SK-N-SH (cell line): ENCODE measurements around the gene RPGR. TPM values are rescaled to one million over a fixed set of nuclear protein-coding genes. Genes with fewer than 3 reads are reported as not detected.

ENCODE experiments used
- CTCF ChIA-PET: fragments of 300-600, 350-600 bp; formaldehyde crosslinking; extraction: SDS; loops from one replicate; lab custom pipeline; 2021; lab: Yijun Ruan, JAX
- POLR2A ChIA-PET: fragments of 350-600 bp; sonication (Branson Sonifier 250); formaldehyde crosslinking; extraction: SDS; loops from one replicate; lab custom pipeline; 2020; ENCODE audit warnings: antibody characterized with exemption, inconsistent platforms; lab: Yijun Ruan, JAX
- DNase-seq: peaks from one replicate; pipeline ENCODE4 v3.0.0; 2012
- H2AFZ ChIP-seq: fragments of 200-600 bp; sonication (generic); 2 replicates; pipeline ENCODE4 v1.8.1; 2016; ENCODE audit warnings: antibody characterized with exemption, mild to moderate bottlenecking, low read depth
- H3F3A ChIP-seq: fragments of 200-600 bp; sonication (generic); replicated peaks from 2 replicates; pipeline ENCODE3; 2016; ENCODE audit warnings: antibody characterized with exemption, mild to moderate bottlenecking; ENCODE audit not compliant: insufficient read depth
- H3K27ac ChIP-seq, 2 experiments: fragments of 200-500 bp in 1 of 2; fragments of 200-600 bp in 1 of 2; sonication (Bioruptor generic) in 1 of 2; sonication (generic), shearing (Covaris generic) in 1 of 2; 2 replicates each; pipeline versions ENCODE4 v1.5.1 to v1.6.1; 2014 to 2016; ENCODE audit warnings: low read depth in 2 of 2, inconsistent platforms in 1 of 2, low read length in 1 of 2, mild to moderate bottlenecking in 1 of 2, mixed read lengths in 1 of 2
- H3K27me3 ChIP-seq: fragments of 200-600 bp; sonication (generic), shearing (Covaris generic); 2 replicates; pipeline ENCODE4 v1.6.1; 2016; ENCODE audit warnings: mixed run types; ENCODE audit not compliant: insufficient read depth
- H3K36me3 ChIP-seq, 2 experiments: fragments of 200-500 bp in 1 of 2; fragments of 200-600 bp in 1 of 2; sonication (Bioruptor generic) in 1 of 2; sonication (generic) in 1 of 2; replicated peaks in 1 of 2; 2 replicates each; pipeline versions ENCODE3 to v1.5.1; 2014 to 2016; ENCODE audit warnings: low read length in 1 of 2, mild to moderate bottlenecking in 1 of 2; ENCODE audit not compliant: insufficient read depth in 2 of 2, control insufficient read depth in 1 of 2
- H3K4me1 ChIP-seq, 2 experiments: fragments of 200-500 bp in 1 of 2; fragments of 200-600 bp in 1 of 2; sonication (Bioruptor generic) in 1 of 2; sonication (generic), shearing (Covaris generic) in 1 of 2; 2 replicates each; pipeline versions ENCODE4 v1.5.1 to v1.6.1; 2014 to 2016; ENCODE audit warnings: low read depth in 1 of 2, low read length in 1 of 2, mixed run types in 1 of 2; ENCODE audit not compliant: insufficient read depth in 2 of 2, control insufficient read depth in 1 of 2
- H3K4me2 ChIP-seq: fragments of 200-600 bp; sonication (generic), shearing (Covaris generic); 2 replicates; pipeline ENCODE4 v1.6.1; 2017; ENCODE audit warnings: mixed run types
- H3K4me3 ChIP-seq, 2 experiments: fragments of 200-500 bp in 1 of 2; fragments of 200-600 bp in 1 of 2; sonication (Bioruptor generic) in 1 of 2; sonication (generic), shearing (Covaris generic) in 1 of 2; 2 replicates each; pipeline versions ENCODE4 v1.5.1 to v1.8.1; 2014 to 2016; ENCODE audit warnings: low read depth in 2 of 2, inconsistent platforms in 1 of 2, low read length in 1 of 2, mild to moderate bottlenecking in 1 of 2, mixed read lengths in 1 of 2, moderate library complexity in 1 of 2
- H3K79me2 ChIP-seq: fragments of 200-600 bp; sonication (generic); 2 replicates; pipeline ENCODE4 v1.8.1; 2017; ENCODE audit warnings: mild to moderate bottlenecking; ENCODE audit not compliant: insufficient read depth
- H3K9ac ChIP-seq: fragments of 200-600 bp; sonication (generic); 2 replicates; pipeline ENCODE4 v1.6.1; 2017; ENCODE audit warnings: mixed run types
- H3K9me2 ChIP-seq: fragments of 200-600 bp; sonication (generic); 2 replicates; pipeline ENCODE4 v1.6.1; 2017; ENCODE audit warnings: mixed run types
- H3K9me3 ChIP-seq: fragments of 200-600 bp; sonication (generic); 2 replicates; pipeline ENCODE4 v1.6.1; 2017; ENCODE audit warnings: mixed run types, mild to moderate bottlenecking, moderate library complexity
- H4K20me1 ChIP-seq: fragments of 200-600 bp; sonication (generic); 2 replicates; pipeline ENCODE4 v1.6.1; 2017; ENCODE audit warnings: mild to moderate bottlenecking, mixed run types; ENCODE audit not compliant: insufficient read depth
- CHD2 ChIP-seq: fragments of 150-350 bp; IDR thresholded peaks from 2 replicates; pipeline ENCODE4 v1.6.1; 2018; ENCODE audit warnings: low read length; ENCODE audit not compliant: partially characterized antibody
- EZH2phosphoT487 ChIP-seq: fragments of 200-600 bp; sonication (generic); IDR thresholded peaks from 2 replicates; pipeline ENCODE4 v1.6.1; 2017; ENCODE audit warnings: low read depth, mixed run types, mild to moderate bottlenecking, antibody characterized with exemption, moderate library complexity, borderline replicate concordance
- FOSL2 ChIP-seq: IDR thresholded peaks from 2 replicates; pipeline ENCODE4 v1.4.0; 2012; ENCODE audit warnings: low read depth, mild to moderate bottlenecking, moderate library complexity, borderline replicate concordance
- FOXJ3 ChIP-seq: sonication (generic); formaldehyde crosslinking; IDR thresholded peaks from 2 replicates; pipeline ENCODE4 v1.5.1; 2020; ENCODE audit warnings: mild to moderate bottlenecking, missing genetic modification reagents
- GABPA ChIP-seq: IDR thresholded peaks from 2 replicates; pipeline ENCODE4 v1.4.0; 2012; ENCODE audit warnings: low read depth, mild to moderate bottlenecking
- GATA2 ChIP-seq: sonication (generic); formaldehyde crosslinking; IDR thresholded peaks from 2 replicates; pipeline ENCODE4 v1.5.0; 2020; ENCODE audit warnings: mild to moderate bottlenecking, missing genetic modification reagents
- JUND ChIP-seq: IDR thresholded peaks from 2 replicates; pipeline ENCODE4 v1.4.0; 2012
- MEF2A ChIP-seq: IDR thresholded peaks from 2 replicates; pipeline ENCODE4 v1.4.0; 2012; ENCODE audit warnings: low read depth, borderline replicate concordance
- MXI1 ChIP-seq: IDR thresholded peaks from 2 replicates; pipeline ENCODE4 v1.6.1; 2012; ENCODE audit warnings: mild to moderate bottlenecking, low read depth, low read length, improper control_type of control experiment
- NFIC ChIP-seq: IDR thresholded peaks from 2 replicates; pipeline ENCODE4 v1.4.0; 2012; ENCODE audit warnings: borderline replicate concordance
- RCOR1 ChIP-seq: fragments of 150-350 bp; IDR thresholded peaks from 2 replicates; pipeline ENCODE4 v1.6.1; 2017; ENCODE audit warnings: antibody characterized with exemption, low read length
- REST ChIP-seq: IDR thresholded peaks from 2 replicates; pipeline ENCODE4 v1.6.1; 2012; ENCODE audit warnings: mild to moderate bottlenecking, low read depth, low read length, moderate library complexity
- SIN3A ChIP-seq: IDR thresholded peaks from 2 replicates; pipeline ENCODE4 v1.6.1; 2012; ENCODE audit warnings: low read depth, mild to moderate bottlenecking, low read length, moderate library complexity, borderline replicate concordance
- TAF1 ChIP-seq: IDR thresholded peaks from 2 replicates; pipeline ENCODE4 v1.6.1; 2012; ENCODE audit warnings: low read depth, mild to moderate bottlenecking, low read length, moderate library complexity, borderline replicate concordance
- TCF12 ChIP-seq: IDR thresholded peaks from 2 replicates; pipeline ENCODE4 v1.4.0; 2012
- WGBS: methylation state at CpG from one replicate; pipeline ENCODE4 v1.1.6; 2017; ENCODE audit warnings: low lambda C conversion rate; 5-methylcytosine and 5-hydroxymethylcytosine counted together
- polyA plus RNA-seq, 3 experiments: library from polyadenylated mRNA; depleted of rRNA; stranded (reverse); fragments of >200 nt; gene quantifications; 2 replicates each; pipeline ENCODE4 v1.2.3, GENCODE V29; 2012
- TF ChIP-seq, protein P1 (sequence below): fragments of 150-350 bp; IDR thresholded peaks from 2 replicates; pipeline ENCODE4 v1.6.1; 2017; ENCODE audit warnings: antibody characterized with exemption, low read length, low read depth, borderline replicate concordance
- TF ChIP-seq, protein P2 (sequence below): IDR thresholded peaks from 2 replicates; pipeline ENCODE4 v1.4.0; 2012; ENCODE audit warnings: low read depth, borderline replicate concordance
- TF ChIP-seq, protein P3 (sequence below): IDR thresholded peaks from 2 replicates; pipeline ENCODE4 v1.4.0; 2012; ENCODE audit warnings: low read depth, borderline replicate concordance

RPGR gene
- polyA plus RNA-seq, 1 of the 3 experiments (the other 2 are of a cell fraction) = 1.2 TPM

GRCh38 chrX:38320819-38321218, 6.5 kb downstream of the RPGR start:
- ChIA-PET POLR2A (no interaction called here), CTCF (interaction anchor here (1.2 to 1.9 kb wide), 3 partner anchors 12 to 129 kb away, joined by 3 to 4 read pairs (median 4); no protein-coding TSS in a partner anchor)
- DNase-seq = no peak
- H3K36me3 ChIP-seq = peaks cover 0 to 5% of the 10 kb centered on the region in 2 experiments
- no peaks in the 10 kb centered on the region for H3K27me3 ChIP-seq
- no peaks in the 10 kb centered on the region for H3F3A ChIP-seq
- no peaks in the 10 kb centered on the region for H3K9me2 ChIP-seq
- H2AFZ ChIP-seq = no peak overlapping the region
- H3K9ac ChIP-seq = no peak overlapping the region
- H3K4me3 ChIP-seq = no peak overlapping the region
- no peaks in the 10 kb centered on the region for H3K9me3 ChIP-seq
- no peak overlapping the region for H3K27ac ChIP-seq
- peaks cover 16% of the 10 kb centered on the region; the same call in 1 of the 2 replicates for H3K79me2 ChIP-seq
- 51% methylated on average over 5 of the region's 5 CpGs for WGBS
- H3K4me2 ChIP-seq = no peak overlapping the region
- TF ChIP-seq CHD2 = no peak
- TF ChIP-seq, protein P1, sequence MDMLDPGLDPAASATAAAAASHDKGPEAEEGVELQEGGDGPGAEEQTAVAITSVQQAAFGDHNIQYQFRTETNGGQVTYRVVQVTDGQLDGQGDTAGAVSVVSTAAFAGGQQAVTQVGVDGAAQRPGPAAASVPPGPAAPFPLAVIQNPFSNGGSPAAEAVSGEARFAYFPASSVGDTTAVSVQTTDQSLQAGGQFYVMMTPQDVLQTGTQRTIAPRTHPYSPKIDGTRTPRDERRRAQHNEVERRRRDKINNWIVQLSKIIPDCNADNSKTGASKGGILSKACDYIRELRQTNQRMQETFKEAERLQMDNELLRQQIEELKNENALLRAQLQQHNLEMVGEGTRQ = no peak
- TF ChIP-seq, all 33 proteins: peak for 0
- H4K20me1 ChIP-seq = no peaks in the 10 kb centered on the region
- H3K4me1 ChIP-seq = no peaks in the 10 kb centered on the region

DNA sequence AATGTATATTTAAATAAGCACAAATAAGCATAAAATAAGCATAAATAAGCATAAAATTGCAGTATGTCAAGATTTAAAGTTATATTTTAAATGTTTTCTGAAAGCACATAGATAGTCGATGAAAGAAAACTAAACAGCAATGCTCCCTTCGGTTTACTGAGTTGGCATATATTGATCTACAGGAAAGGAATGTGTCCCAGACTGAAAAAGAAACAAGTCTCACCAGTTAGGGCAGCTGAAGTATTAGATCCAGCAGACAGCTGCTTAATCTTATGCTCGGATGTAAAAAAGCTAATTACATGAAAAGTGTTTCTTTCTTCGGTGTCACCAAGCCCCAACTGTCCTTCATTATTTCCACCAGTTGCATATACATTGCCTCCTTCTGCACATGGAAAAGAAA, 8.7 kb downstream of the RPGR start:
- H3K9me3 ChIP-seq = no peaks in the 10 kb centered on the region
- H3K27me3 ChIP-seq = no peaks in the 10 kb centered on the region
- peaks cover 0 to 5% of the 10 kb centered on the region in 2 experiments for H3K36me3 ChIP-seq
- H3K4me1 ChIP-seq = no peaks in the 10 kb centered on the region
- no peaks in the 10 kb centered on the region for H3F3A ChIP-seq
- WGBS = 48% methylated on average over 4 of the region's 4 CpGs
- no peak overlapping the region for H2AFZ ChIP-seq
- no peaks in the 10 kb centered on the region for H3K9me2 ChIP-seq
- no peak overlapping the region for H3K9ac ChIP-seq
- no peaks in the 10 kb centered on the region for H3K79me2 ChIP-seq
- POLR2A ChIA-PET = no interaction called here
- no peak overlapping the region for H3K27ac ChIP-seq
- H3K4me3 ChIP-seq = no peak overlapping the region
- H3K4me2 ChIP-seq = no peak overlapping the region
- CTCF ChIA-PET = interaction anchor here (1.4 kb wide), 1 partner anchor 9 kb away, joined by 4 read pairs; the partner anchor contains the start of gene RPGR
- H4K20me1 ChIP-seq = no peaks in the 10 kb centered on the region
- DNase-seq = no peak
- TF ChIP-seq JUND (no peak), REST (no peak), FOXJ3 (no peak), NFIC (no peak), MXI1 (no peak), GATA2 (no peak), SIN3A (no peak), EZH2phosphoT487 (no peak), RCOR1 (no peak), MEF2A (no peak), TAF1 (no peak), CHD2 (no peak), FOSL2 (no peak), GABPA (no peak), TCF12 (no peak)
- TF ChIP-seq, protein P1 = no peak
- TF ChIP-seq, protein P2, sequence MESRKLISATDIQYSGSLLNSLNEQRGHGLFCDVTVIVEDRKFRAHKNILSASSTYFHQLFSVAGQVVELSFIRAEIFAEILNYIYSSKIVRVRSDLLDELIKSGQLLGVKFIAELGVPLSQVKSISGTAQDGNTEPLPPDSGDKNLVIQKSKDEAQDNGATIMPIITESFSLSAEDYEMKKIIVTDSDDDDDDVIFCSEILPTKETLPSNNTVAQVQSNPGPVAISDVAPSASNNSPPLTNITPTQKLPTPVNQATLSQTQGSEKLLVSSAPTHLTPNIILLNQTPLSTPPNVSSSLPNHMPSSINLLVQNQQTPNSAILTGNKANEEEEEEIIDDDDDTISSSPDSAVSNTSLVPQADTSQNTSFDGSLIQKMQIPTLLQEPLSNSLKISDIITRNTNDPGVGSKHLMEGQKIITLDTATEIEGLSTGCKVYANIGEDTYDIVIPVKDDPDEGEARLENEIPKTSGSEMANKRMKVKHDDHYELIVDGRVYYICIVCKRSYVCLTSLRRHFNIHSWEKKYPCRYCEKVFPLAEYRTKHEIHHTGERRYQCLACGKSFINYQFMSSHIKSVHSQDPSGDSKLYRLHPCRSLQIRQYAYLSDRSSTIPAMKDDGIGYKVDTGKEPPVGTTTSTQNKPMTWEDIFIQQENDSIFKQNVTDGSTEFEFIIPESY = no peak
- TF ChIP-seq, protein P3, sequence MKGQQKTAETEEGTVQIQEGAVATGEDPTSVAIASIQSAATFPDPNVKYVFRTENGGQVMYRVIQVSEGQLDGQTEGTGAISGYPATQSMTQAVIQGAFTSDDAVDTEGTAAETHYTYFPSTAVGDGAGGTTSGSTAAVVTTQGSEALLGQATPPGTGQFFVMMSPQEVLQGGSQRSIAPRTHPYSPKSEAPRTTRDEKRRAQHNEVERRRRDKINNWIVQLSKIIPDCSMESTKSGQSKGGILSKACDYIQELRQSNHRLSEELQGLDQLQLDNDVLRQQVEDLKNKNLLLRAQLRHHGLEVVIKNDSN = no peak
